Ecto neural progenitor cell (in vitro differentiated cells): Measurements from ENCODE around the gene FMN1.

ENCODE experiments used
- DNase-seq: peaks from one replicate; pipeline ENCODE4 v3.0.0-alpha.2; 2018; ENCODE audit warnings: low spot score

Gene FMN1

GRCh38 chr15:32765236-32765635 is 429.3 kb downstream of the FMN1 start:
- DNase-seq, result no peak

GRCh38 chr15:32763295-32763694 is 431.2 kb downstream of the FMN1 start:
- DNase-seq, result no peak

GRCh38 chr15:32757426-32757825 is 437.1 kb downstream of the FMN1 start:
- no peak for DNase-seq

GRCh38 chr15:32750979-32751378 is 443.5 kb downstream of the FMN1 start:
- DNase-seq, result no peak

GRCh38 chr15:32747921-32748342 is 446.6 kb downstream of the FMN1 start:
- DNase-seq, result no peak

GRCh38 chr15:32746116-32746857 is 448.2 kb downstream of the FMN1 start:
- no peak for DNase-seq

GRCh38 chr15:32743411-32744140 is 450.9 kb downstream of the FMN1 start:
- no peak for DNase-seq

GRCh38 chr15:32739522-32740063 is 454.9 kb downstream of the FMN1 start:
- no peak for DNase-seq

GRCh38 chr15:32738666-32739065 is 455.8 kb downstream of the FMN1 start:
- DNase-seq, result no peak

- no peak for DNase-seq
Measured at GRCh38 chr15:32737304-32737703, 457.2 kb downstream of the FMN1 start.

- DNase-seq, result no peak
Measured at GRCh38 chr15:32736701-32737061, 457.8 kb downstream of the FMN1 start.

GRCh38 chr15:32735989-32736700 is 458.4 kb downstream of the FMN1 start:
- no peak for DNase-seq

GRCh38 chr15:32733281-32733680 is 461.2 kb downstream of the FMN1 start:
- DNase-seq, result no peak

- DNase-seq, result no peak
Measured at GRCh38 chr15:32732574-32733157, 461.8 kb downstream of the FMN1 start.

- DNase-seq, result peak; percentile 69
Measured at GRCh38 chr15:32730677-32731654, 463.5 kb downstream of the FMN1 start.

GRCh38 chr15:32729700-32730395 is 464.7 kb downstream of the FMN1 start:
- DNase-seq, result no peak

- DNase-seq, result no peak
Measured at GRCh38 chr15:32723171-32723948, 471.2 kb downstream of the FMN1 start.

GRCh38 chr15:32722136-32722535 is 472.4 kb downstream of the FMN1 start:
- no peak for DNase-seq

- no peak for DNase-seq
Measured at GRCh38 chr15:32721596-32721995, 472.9 kb downstream of the FMN1 start.
